Measurements from ENCODE around the gene MYO18A. TPM values are rescaled to one million over a fixed set of nuclear protein-coding genes. Genes with fewer than 3 reads are reported as not detected.
A peak's percentile ranks its signal among the peaks of the same experiment; 100 is the strongest.

Gene MYO18A
- total RNA-seq, 4 donors from 2014 or later = 104 to 359 (median 188) TPM

- H3K4me3 ChIP-seq = no peak overlapping the region
- peaks cover 0 to 44% (median 2%) of the 10 kb centered on the region in 4 donors for H3K4me1 ChIP-seq
- TF ChIP-seq CTCF (IDR thresholded peaks at IDR 0.05) = no peak
- no peak for TF ChIP-seq POLR2A (IDR thresholded peaks at IDR 0.05)
- no peak for DNase-seq
- H3K9me3 ChIP-seq = no peaks in the 10 kb centered on the region
- H3K27me3 ChIP-seq = no peaks in the 10 kb centered on the region
- H3K36me3 ChIP-seq = peaks cover 0 to 23% (median 0%) of the 10 kb centered on the region in 3 donors
- peak overlapping the region in 1 of 4 donors; percentile 15 for H3K27ac ChIP-seq
Observed at GRCh38 chr17:29162909-29163341, 17.3 kb downstream of the MYO18A start.

DNA sequence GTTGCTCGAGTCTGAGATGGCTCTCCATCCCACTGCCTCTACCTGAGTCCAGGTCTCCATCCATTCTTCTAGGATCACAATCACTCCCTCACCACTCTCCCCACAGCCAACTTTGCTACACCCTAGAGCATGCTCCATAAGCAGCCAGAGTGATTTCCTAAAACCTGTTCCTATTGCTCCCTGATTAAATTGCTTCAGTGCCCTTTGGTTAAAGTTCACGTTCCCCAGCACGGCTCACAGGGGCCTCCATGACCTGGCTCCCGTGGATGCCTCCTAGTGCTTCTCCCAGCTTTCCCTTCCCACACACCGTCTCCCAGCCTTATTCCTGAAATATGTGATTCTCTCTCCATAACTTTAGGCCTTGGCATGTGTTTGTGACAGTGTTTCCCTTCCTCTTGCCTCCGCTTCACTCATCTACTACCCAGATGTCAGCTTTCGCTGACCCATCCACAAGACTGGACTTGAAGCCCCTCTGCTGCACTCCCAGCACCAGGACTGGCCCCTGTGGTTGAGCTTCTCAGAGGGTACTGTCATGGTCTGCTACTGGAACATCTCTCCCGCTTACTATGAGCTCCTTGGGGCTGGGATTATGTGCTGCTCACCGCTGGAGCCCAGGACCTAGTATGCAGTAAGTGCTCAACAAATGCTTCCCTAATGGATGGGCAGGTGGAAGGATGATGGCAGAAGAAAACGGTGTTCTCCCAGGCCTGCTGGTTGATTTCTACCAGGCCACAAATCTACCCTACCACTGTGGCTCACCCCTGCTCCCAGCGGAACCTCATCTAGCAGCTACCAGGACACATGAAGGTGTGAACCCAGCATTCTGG, 17.9 kb downstream of the MYO18A start:
- peak in 1 of 3 donors; percentile 31 for DNase-seq
- TF ChIP-seq POLR2A (IDR thresholded peaks at IDR 0.05) (no peak), CTCF (IDR thresholded peaks at IDR 0.05) (no peak)
- H3K4me3 ChIP-seq = no peak overlapping the region
- peaks cover 0 to 23% (median 0%) of the 10 kb centered on the region in 3 donors for H3K36me3 ChIP-seq
- peak overlapping the region in 1 of 4 donors; percentile 15 for H3K27ac ChIP-seq
- no peaks in the 10 kb centered on the region for H3K9me3 ChIP-seq
- H3K27me3 ChIP-seq = no peaks in the 10 kb centered on the region
- H3K4me1 ChIP-seq = peaks cover 0 to 50% (median 2%) of the 10 kb centered on the region in 4 donors

DNA sequence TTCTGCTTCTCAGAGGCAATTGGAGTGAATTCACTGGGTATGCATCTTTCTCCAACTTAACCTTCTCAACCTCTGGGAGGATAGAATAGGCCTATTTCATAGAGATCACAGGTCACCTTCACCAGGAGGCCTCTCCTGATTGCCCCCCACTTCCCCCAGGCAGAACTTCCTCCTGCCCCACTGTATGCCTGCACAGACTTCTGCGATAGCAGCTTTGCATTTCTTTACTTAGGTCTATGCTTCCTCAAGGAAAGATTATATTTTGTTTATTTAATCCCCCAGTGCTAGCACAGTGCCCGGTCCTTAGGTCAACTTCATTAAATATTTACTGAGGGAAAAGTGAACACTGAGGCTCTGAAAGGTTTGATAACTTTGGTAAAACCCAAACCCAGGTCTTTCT, 19.9 kb downstream of the MYO18A start:
- no peak for DNase-seq
- TF ChIP-seq CTCF (IDR thresholded peaks at IDR 0.05) = no peak
- TF ChIP-seq POLR2A (IDR thresholded peaks at IDR 0.05) = no peak
- Histone ChIP-seq H3K4me3 (no peak overlapping the region), H3K27me3 (no peaks in the 10 kb centered on the region), H3K9me3 (no peaks in the 10 kb centered on the region), H3K4me1 (peaks cover 0 to 70% (median 10%) of the 10 kb centered on the region in 4 donors), H3K27ac (peak overlapping the region in 1 of 4 donors; percentile 7), H3K36me3 (peaks cover 0 to 8% (median 0%) of the 10 kb centered on the region in 3 donors)

- no peak for TF ChIP-seq CTCF (IDR thresholded peaks at IDR 0.05)
- no peak for TF ChIP-seq POLR2A (IDR thresholded peaks at IDR 0.05)
- H3K9me3 ChIP-seq = no peaks in the 10 kb centered on the region
- no peaks in the 10 kb centered on the region for H3K27me3 ChIP-seq
- no peak for DNase-seq
- no peak overlapping the region for H3K4me3 ChIP-seq
- H3K27ac ChIP-seq = peak overlapping the region in 3 of 4 donors; percentile 19 to 83 (median 61)
- H3K36me3 ChIP-seq = no peaks in the 10 kb centered on the region
- peaks cover 0 to 79% (median 14%) of the 10 kb centered on the region in 4 donors for H3K4me1 ChIP-seq
Observed at GRCh38 chr17:29159306-29159860, 20.8 kb downstream of the MYO18A start.

GRCh38 chr17:29158488-29159275, 21.5 kb downstream of the MYO18A start:
- TF ChIP-seq CTCF (IDR thresholded peaks at IDR 0.05) = no peak
- no peak for TF ChIP-seq POLR2A (IDR thresholded peaks at IDR 0.05)
- Histone ChIP-seq H3K27ac (peak overlapping the region; percentile 14 to 83 (median 52)), H3K4me1 (peaks cover 0 to 86% (median 15%) of the 10 kb centered on the region in 4 donors), H3K27me3 (no peaks in the 10 kb centered on the region), H3K4me3 (no peak overlapping the region), H3K36me3 (no peaks in the 10 kb centered on the region), H3K9me3 (no peaks in the 10 kb centered on the region)
- DNase-seq = no peak
